K562 (cell line): ENCODE results near the gene MYCN. TPM values are rescaled to one million over a fixed set of nuclear protein-coding genes. Genes with fewer than 3 reads are reported as not detected.

ENCODE experiments used
- ATAC-seq: fragments of 200-7000 bp; cut with Tn5 transposase; 3 replicates; pipeline ENCODE4 v1.9.1; 2020; ENCODE audit warnings: moderate library complexity
- BruUV-seq: library from RNA; stranded (reverse); fragments of 400-500 nt; replicated peaks from 2 replicates; lab custom pipeline; 2021; lab: Mats Ljungman, UMichigan
- CTCF ChIA-PET: fragments of 300-600 bp; formaldehyde crosslinking; extraction: SDS; loops from one replicate; lab custom pipeline; 2021; ENCODE audit warnings: low intra/inter-chr PET ratio; lab: Yijun Ruan, JAX
- POLR2A ChIA-PET: fragments of 300-600, 350-650 bp; sonication (Branson Sonifier 250); formaldehyde crosslinking; extraction: SDS; loops from one replicate; lab custom pipeline; 2021; ENCODE audit warnings: antibody characterized with exemption, inconsistent platforms; lab: Yijun Ruan, JAX
- DNase-seq, 4 experiments: peaks; one replicate each; pipeline versions ENCODE4 v3.0.0 to v3.0.0-alpha.2; 2011 to 2018; ENCODE audit warnings: low spot score in 3 of 4, mixed read lengths in 3 of 4; ENCODE audit errors: extremely low read depth in 1 of 4
- FAIRE-seq: peaks from 2 replicates; lab custom pipeline; 2011; peaks lifted over from hg19 to GRCh38; lab: Jason Lieb, UNC
- H2AFZ ChIP-seq: 2 replicates; pipeline ENCODE4 v1.6.0; 2011; ENCODE audit warnings: low read depth, low read length, control low read depth, inconsistent platforms
- H3K27ac ChIP-seq: fragments of 200-600 bp; 3 replicates; pipeline ENCODE4 v1.8.0; 2011; ENCODE audit warnings: low read depth, mild to moderate bottlenecking, control low read depth, inconsistent platforms, low read length, moderate library complexity, mixed read lengths; ENCODE audit errors: extremely low read depth
- H3K27me3 ChIP-seq, 2 experiments: fragments of 300-600 bp in 1 of 2; 2 replicates in 1 of 2; 3 replicates in 1 of 2; pipeline versions ENCODE4 v1.6.0 to v1.8.0; 2011; ENCODE audit warnings: inconsistent platforms in 2 of 2, low read length in 2 of 2, mild to moderate bottlenecking in 1 of 2, mixed read lengths in 1 of 2, moderate library complexity in 1 of 2; ENCODE audit not compliant: control insufficient read depth in 2 of 2, insufficient read depth in 2 of 2
- H3K36me3 ChIP-seq: fragments of 300-600 bp; 3 replicates; pipeline ENCODE4 v1.8.0; 2011; ENCODE audit warnings: mild to moderate bottlenecking, low read length, inconsistent platforms; ENCODE audit not compliant: control insufficient read depth, insufficient read depth
- H3K4me1 ChIP-seq, 2 experiments: fragments of 200-600 bp in 1 of 2; replicated peaks in 1 of 2; 2 replicates in 1 of 2; 3 replicates in 1 of 2; pipeline versions ENCODE4 v1.5.1 to v1.8.0; 2011; ENCODE audit warnings: inconsistent platforms in 2 of 2, low read length in 2 of 2, mild to moderate bottlenecking in 1 of 2, mixed read lengths in 1 of 2, moderate library complexity in 1 of 2; ENCODE audit not compliant: control insufficient read depth in 2 of 2, insufficient read depth in 2 of 2
- H3K4me2 ChIP-seq: 2 replicates; pipeline ENCODE4 v1.6.1; 2011; ENCODE audit warnings: low read length, control low read depth, inconsistent platforms, mixed read lengths; ENCODE audit not compliant: insufficient read depth
- H3K4me3 ChIP-seq: fragments of 200-600 bp; sonication (generic), shearing (Covaris generic); 2 replicates; pipeline ENCODE4 v1.5.1; 2016; ENCODE audit warnings: control low read depth, inconsistent platforms
- H3K79me2 ChIP-seq: fragments of 200-600 bp; 3 replicates; pipeline ENCODE4 v1.8.0; 2011; ENCODE audit warnings: low read length, inconsistent platforms; ENCODE audit not compliant: control insufficient read depth, insufficient read depth
- H3K9ac ChIP-seq, 2 experiments: 2 replicates each; pipeline versions ENCODE4 v1.6.0 to v1.6.1; 2011; ENCODE audit warnings: low read depth in 2 of 2, low read length in 2 of 2, control low read depth in 1 of 2, inconsistent platforms in 1 of 2, mild to moderate bottlenecking in 1 of 2, mixed read lengths in 1 of 2; ENCODE audit not compliant: insufficient read depth in 1 of 2
- H3K9me1 ChIP-seq: one replicate; pipeline ENCODE4 v1.6.0; 2011; ENCODE audit warnings: inconsistent platforms, mild to moderate bottlenecking, low read length, moderate library complexity; ENCODE audit not compliant: control insufficient read depth, insufficient read depth
- H3K9me3 ChIP-seq: replicated peaks from 2 replicates; pipeline ENCODE4 v1.5.1; 2011; ENCODE audit warnings: low read depth, low read length, inconsistent platforms; ENCODE audit not compliant: control insufficient read depth, insufficient read depth
- H4K20me1 ChIP-seq: replicated peaks from 2 replicates; pipeline ENCODE4 v1.6.1; 2011; ENCODE audit warnings: low read length, inconsistent platforms, mixed read lengths; ENCODE audit not compliant: control insufficient read depth, insufficient read depth
- MAFF ChIP-seq: IDR thresholded peaks from 2 replicates; pipeline ENCODE4 v1.6.1; 2012; ENCODE audit warnings: low read length, improper control_type of control experiment
- MCM5 ChIP-seq: fragments of 450-650 bp; IDR thresholded peaks from 2 replicates; pipeline ENCODE4 v1.6.1; 2016; ENCODE audit warnings: low read depth
- MYC ChIP-seq, 2 experiments: fragments of 250-450 bp in 1 of 2; sonication (Bioruptor Pico) in 1 of 2; IDR thresholded peaks; 2 replicates each; pipeline versions ENCODE4 v1.5.1 to v1.6.1; 2012 to 2021; ENCODE audit warnings: low read depth in 2 of 2, borderline replicate concordance in 1 of 2, improper control_type of control experiment in 1 of 2, low read length in 1 of 2, mild to moderate bottlenecking in 1 of 2, moderate library complexity in 1 of 2
- POLR3A ChIP-seq: IDR thresholded peaks from 2 replicates; pipeline ENCODE4 v1.6.1; 2011; ENCODE audit warnings: borderline replicate concordance, mild to moderate bottlenecking, moderate library complexity; ENCODE audit not compliant: insufficient read length, insufficient read depth; ENCODE audit errors: extremely low read depth
- ZNF197 ChIP-seq: fragments of 200-800 bp; sonication (Bioruptor generic); IDR thresholded peaks from 2 replicates; pipeline ENCODE4 v1.6.1; 2016; ENCODE audit warnings: low read depth, missing genetic modification characterization, missing compliant biosample characterization
- ZNF644 ChIP-seq: fragments of 200-800 bp; sonication (Bioruptor generic); IDR thresholded peaks from 2 replicates; pipeline ENCODE4 v1.6.1; 2016; ENCODE audit warnings: low read depth, missing genetic modification characterization, missing compliant biosample characterization
- ZNF717 ChIP-seq: fragments of 250-450 bp; sonication (Bioruptor Pico); IDR thresholded peaks from 2 replicates; pipeline ENCODE4 v1.5.0; 2021
- WGBS: fragments of 100-300 bp; shearing (Covaris generic); methylation state at CpG from one replicate; pipeline ENCODE4 v1.1.6; 2016; ENCODE audit warnings: low coverage, mixed read lengths; ENCODE audit not compliant: insufficient coverage; ENCODE audit errors: missing lambda C conversion rate; 5-methylcytosine and 5-hydroxymethylcytosine counted together
- in situ Hi-C: fragments of 300-500 bp; cut with MboI; formaldehyde crosslinking; loops from 4 replicates; pipeline ENCODE4 v1.15.0; 2018; ENCODE audit warnings: inconsistent platforms, mixed read lengths
- intact Hi-C: fragments of 100-400 bp; cut with micrococcal nuclease; formaldehyde crosslinking; loops from 2 replicates; pipeline ENCODE4 v1.14.2; 2022
- polyA plus RNA-seq, 8 experiments: library from polyadenylated mRNA; depleted of rRNA in 4 of 8; stranded (reverse) in 5 of 8; unstranded in 3 of 8; fragments of >200 nt; fragmentation: Nextera tagmentation in 2 of 8; fragmentation: Illumina TruSeq in 1 of 8; extraction: Ambion mirVana in 2 of 8; extraction: Trizol in 1 of 8; gene quantifications; 2 replicates each; pipeline versions ENCODE4 v1.2.1 to v1.2.3, GENCODE V29; 2011 to 2014; ENCODE audit warnings: inconsistent platforms in 1 of 8, missing spikeins in 1 of 8
- total RNA-seq, 7 experiments: library from RNA; depleted of rRNA in 6 of 7; stranded (reverse); fragments of >200 nt in 6 of 7; fragmentation: Illumina TruSeq in 2 of 7; extraction: Trizol in 2 of 7; gene quantifications; 2 replicates each; pipeline versions ENCODE4 v1.2.1 to v1.2.3, GENCODE V29; 2011 to 2021; ENCODE audit warnings: low replicate concordance in 1 of 7
- TF ChIP-seq, protein P1 (sequence below): fragments of 450-650 bp; IDR thresholded peaks from 2 replicates; pipeline ENCODE4 v1.6.1; 2016; ENCODE audit warnings: borderline replicate concordance

The MYCN gene
- total and polyA plus RNA-seq, 9 of the 15 experiments (the other 6 are each of a cell fraction or from before 2014, with no cell fraction given), result not detected

DNA sequence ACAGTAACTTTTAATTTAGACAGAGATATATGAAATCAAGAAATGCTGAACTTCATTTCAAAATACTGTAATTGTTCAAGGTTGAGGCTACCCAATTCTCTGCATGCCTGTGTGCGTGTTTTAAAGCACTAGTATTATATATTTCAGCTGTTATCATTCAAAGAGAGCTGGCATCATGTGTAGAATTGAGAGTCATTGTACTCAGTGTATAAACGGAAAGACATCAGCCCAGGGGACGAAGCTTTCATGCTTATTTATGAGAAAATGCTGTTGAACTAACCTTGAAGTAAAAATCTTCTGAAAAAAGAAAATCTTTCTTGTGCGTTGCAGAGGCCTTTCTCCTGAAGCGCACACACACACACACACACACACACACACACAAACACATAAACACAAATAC is 48.4 kb downstream of the MYCN start:
- no peaks in the 10 kb centered on the region for H3K9me1 ChIP-seq
- no peak overlapping the region for H2AFZ ChIP-seq
- H3K9ac ChIP-seq, result no peak overlapping the region
- in situ Hi-C loops (no loop called here), intact Hi-C loops (no loop called here)
- no peak overlapping the region for H3K4me3 ChIP-seq
- CTCF ChIA-PET, result no interaction called here
- ATAC-seq, result no peak
- POLR2A ChIA-PET, result no interaction called here
- no peak overlapping the region for H3K27ac ChIP-seq
- H3K4me2 ChIP-seq, result no peak overlapping the region
- no peaks in the 10 kb centered on the region for H3K4me1 ChIP-seq
- no peak for DNase-seq
- H3K27me3 ChIP-seq, result peaks cover 7 to 39% of the 10 kb centered on the region in 2 experiments; a peak in 3 of 5 replicates
- no peaks in the 10 kb centered on the region for H3K79me2 ChIP-seq
- BruUV-seq, result no TSS peak
- no peaks in the 10 kb centered on the region for H3K36me3 ChIP-seq
- TF ChIP-seq MAFF (no peak), ZNF717 (CRISPR knock-in tag) (no peak), ZNF644 (tag) (no peak)
- TF ChIP-seq, all 486 proteins: peak for 0
- Histone ChIP-seq H4K20me1 (no peaks in the 10 kb centered on the region), H3K9me3 (no peaks in the 10 kb centered on the region)
- no peak for FAIRE-seq
- 0% methylated on average over 3 of the region's 5 CpGs for WGBS

DNA sequence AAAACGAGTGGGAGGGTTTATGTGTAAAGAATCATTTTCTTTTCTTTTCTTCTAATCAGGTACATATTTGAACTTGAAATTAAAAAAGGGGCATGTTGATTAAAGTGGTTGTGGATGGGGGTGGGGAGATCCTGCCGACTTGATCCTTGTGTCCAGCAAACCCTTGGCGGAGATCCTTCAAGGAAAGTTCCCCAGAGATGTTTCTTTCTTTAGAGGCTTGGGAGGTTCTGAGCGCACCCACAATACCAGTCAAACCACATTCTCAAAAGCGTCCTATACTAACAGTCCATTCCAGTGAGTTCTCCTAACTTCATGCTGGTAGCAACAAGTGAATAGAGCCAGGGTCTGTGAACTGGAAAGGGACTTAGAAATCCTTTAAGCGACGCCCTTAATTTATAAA is 49.2 kb downstream of the MYCN start:
- WGBS, result under 1% methylated on average over 6 of the region's 7 CpGs
- no peak for TF ChIP-seq MYC (IDR thresholded peaks at IDR 0.05; ENCODE audit: low read depth, low read length)
- TF ChIP-seq MYC (CRISPR knock-in tag; IDR thresholded peaks at IDR 0.05; ENCODE audit: borderline replicate concordance, low read depth), result no peak
- TF ChIP-seq MCM5, result no peak
- TF ChIP-seq, protein P1, sequence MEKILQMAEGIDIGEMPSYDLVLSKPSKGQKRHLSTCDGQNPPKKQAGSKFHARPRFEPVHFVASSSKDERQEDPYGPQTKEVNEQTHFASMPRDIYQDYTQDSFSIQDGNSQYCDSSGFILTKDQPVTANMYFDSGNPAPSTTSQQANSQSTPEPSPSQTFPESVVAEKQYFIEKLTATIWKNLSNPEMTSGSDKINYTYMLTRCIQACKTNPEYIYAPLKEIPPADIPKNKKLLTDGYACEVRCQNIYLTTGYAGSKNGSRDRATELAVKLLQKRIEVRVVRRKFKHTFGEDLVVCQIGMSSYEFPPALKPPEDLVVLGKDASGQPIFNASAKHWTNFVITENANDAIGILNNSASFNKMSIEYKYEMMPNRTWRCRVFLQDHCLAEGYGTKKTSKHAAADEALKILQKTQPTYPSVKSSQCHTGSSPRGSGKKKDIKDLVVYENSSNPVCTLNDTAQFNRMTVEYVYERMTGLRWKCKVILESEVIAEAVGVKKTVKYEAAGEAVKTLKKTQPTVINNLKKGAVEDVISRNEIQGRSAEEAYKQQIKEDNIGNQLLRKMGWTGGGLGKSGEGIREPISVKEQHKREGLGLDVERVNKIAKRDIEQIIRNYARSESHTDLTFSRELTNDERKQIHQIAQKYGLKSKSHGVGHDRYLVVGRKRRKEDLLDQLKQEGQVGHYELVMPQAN, result no peak
- no peak for TF ChIP-seq ZNF197
- TF ChIP-seq POLR3A, result no peak
- TF ChIP-seq, all 486 proteins: peak for 0
- BruUV-seq, result no TSS peak
- POLR2A ChIA-PET, result no interaction called here
- H3K9me1 ChIP-seq, result no peaks in the 10 kb centered on the region
- DNase-seq, result no peak
- H3K4me1 ChIP-seq, result no peaks in the 10 kb centered on the region
- intact Hi-C loops (no loop called here), in situ Hi-C loops (no loop called here)
- no peak for ATAC-seq
- FAIRE-seq, result no peak
- peaks cover 7 to 32% of the 10 kb centered on the region in 2 experiments; a peak in 3 of 5 replicates for H3K27me3 ChIP-seq
- no peak overlapping the region for H3K27ac ChIP-seq
- no peaks in the 10 kb centered on the region for H3K36me3 ChIP-seq
- no peaks in the 10 kb centered on the region for H3K79me2 ChIP-seq
- H3K4me2 ChIP-seq, result no peak overlapping the region
- no peak overlapping the region for H3K9ac ChIP-seq
- H4K20me1 ChIP-seq, result no peaks in the 10 kb centered on the region
- CTCF ChIA-PET, result no interaction called here
- H3K9me3 ChIP-seq, result no peaks in the 10 kb centered on the region
- H3K4me3 ChIP-seq, result no peak overlapping the region
- no peak overlapping the region for H2AFZ ChIP-seq
